Measurements from ENCODE around the gene SLC45A3. TPM values are rescaled to one million over a fixed set of nuclear protein-coding genes. Genes with fewer than 3 reads are reported as not detected.

Gene SLC45A3
- polyA plus RNA-seq, 1 donor (not counting 4 experiments of a cell fraction or from before 2014, with no cell fraction given), result 2.5 TPM

DNA sequence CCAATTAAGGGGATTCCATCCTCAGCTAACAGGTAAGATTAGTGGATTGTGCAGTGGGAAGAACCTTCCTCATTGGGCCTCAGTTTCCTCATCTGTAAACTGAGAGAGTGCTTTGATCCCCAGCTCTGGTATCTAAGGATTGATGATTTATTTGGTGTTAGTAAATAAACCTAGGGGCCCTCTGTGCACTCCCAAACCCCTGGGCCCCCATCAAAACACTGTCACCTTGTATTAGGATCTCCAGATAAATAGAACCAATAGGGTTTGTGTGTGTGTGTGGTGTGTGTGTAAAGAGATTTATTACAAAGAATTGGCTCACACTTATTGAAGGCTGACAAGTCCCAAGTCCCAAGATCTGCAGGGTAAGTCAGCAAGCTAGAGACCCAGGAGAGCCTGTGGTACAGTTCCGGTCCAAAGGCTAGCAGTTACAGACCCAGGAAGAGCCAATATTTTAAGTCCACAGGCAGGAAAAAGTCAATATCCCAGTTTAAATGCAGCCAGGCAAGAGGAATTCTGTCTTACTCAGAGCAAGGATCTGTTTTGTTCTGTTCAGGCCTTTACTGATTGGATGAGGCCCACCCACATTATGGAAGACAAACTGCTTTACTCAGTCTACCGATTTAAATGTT is 37.5 kb downstream of the SLC45A3 start:
- no peak overlapping the region for H3K27ac ChIP-seq (ENCODE audit: control insufficient read depth, insufficient read depth, low read length)
- H3K27me3 ChIP-seq (ENCODE audit: control insufficient read depth, extremely low read depth, insufficient read depth, low read length), result no peaks in the 10 kb centered on the region
- no peak overlapping the region for H3K9ac ChIP-seq (ENCODE audit: control insufficient read depth, extremely low read depth, insufficient read depth, low read length)
- H2AFZ ChIP-seq (ENCODE audit: control insufficient read depth, low read length), result no peak overlapping the region
- H3K4me3 ChIP-seq (ENCODE audit: control insufficient read depth in 2 of 3, extremely low read depth in 1 of 3, insufficient read depth in 2 of 3, low read depth in 1 of 3, low read length in 3 of 3), result no peak overlapping the region
- H3K9me3 ChIP-seq (ENCODE audit: control insufficient read depth, low read depth, low read length), result no peaks in the 10 kb centered on the region
- H4K20me1 ChIP-seq (ENCODE audit: control insufficient read depth, extremely low read depth, insufficient read depth, low read length), result no peaks in the 10 kb centered on the region
- TF ChIP-seq, protein P1, sequence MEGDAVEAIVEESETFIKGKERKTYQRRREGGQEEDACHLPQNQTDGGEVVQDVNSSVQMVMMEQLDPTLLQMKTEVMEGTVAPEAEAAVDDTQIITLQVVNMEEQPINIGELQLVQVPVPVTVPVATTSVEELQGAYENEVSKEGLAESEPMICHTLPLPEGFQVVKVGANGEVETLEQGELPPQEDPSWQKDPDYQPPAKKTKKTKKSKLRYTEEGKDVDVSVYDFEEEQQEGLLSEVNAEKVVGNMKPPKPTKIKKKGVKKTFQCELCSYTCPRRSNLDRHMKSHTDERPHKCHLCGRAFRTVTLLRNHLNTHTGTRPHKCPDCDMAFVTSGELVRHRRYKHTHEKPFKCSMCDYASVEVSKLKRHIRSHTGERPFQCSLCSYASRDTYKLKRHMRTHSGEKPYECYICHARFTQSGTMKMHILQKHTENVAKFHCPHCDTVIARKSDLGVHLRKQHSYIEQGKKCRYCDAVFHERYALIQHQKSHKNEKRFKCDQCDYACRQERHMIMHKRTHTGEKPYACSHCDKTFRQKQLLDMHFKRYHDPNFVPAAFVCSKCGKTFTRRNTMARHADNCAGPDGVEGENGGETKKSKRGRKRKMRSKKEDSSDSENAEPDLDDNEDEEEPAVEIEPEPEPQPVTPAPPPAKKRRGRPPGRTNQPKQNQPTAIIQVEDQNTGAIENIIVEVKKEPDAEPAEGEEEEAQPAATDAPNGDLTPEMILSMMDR (optimal IDR thresholded peaks at IDR 0.05 in 1 of 3, IDR thresholded peaks at IDR 0.05 in 1 of 3, conservative IDR thresholded peaks at IDR 0.05 in 1 of 3; ENCODE audit: extremely low read depth in 1 of 3, insufficient read depth in 2 of 3, low read length in 3 of 3), result no peak
- TF ChIP-seq EZH2 (IDR thresholded peaks at IDR 0.05; ENCODE audit: low read length), result no peak
- DNase-seq (ENCODE audit: low read depth, low spot score) (no peak), FAIRE-seq (no peak)
- no peaks in the 10 kb centered on the region for H3K9me1 ChIP-seq (ENCODE audit: control insufficient read depth, extremely low read depth, insufficient read depth, low read length)
- no peaks in the 10 kb centered on the region for H3K36me3 ChIP-seq (ENCODE audit: control insufficient read depth in 2 of 2, extremely low read depth in 1 of 2, insufficient read depth in 2 of 2, low read length in 2 of 2)
- no peak overlapping the region for H3K4me2 ChIP-seq (ENCODE audit: control insufficient read depth, extremely low read depth, insufficient read depth, low read depth, low read length)
- dilution Hi-C loops (cut with MboI; ENCODE audit: extremely low pct_ligation_motif_present, low sequenced_read_pairs), result no loop called here
- no peaks in the 10 kb centered on the region for H3K4me1 ChIP-seq (ENCODE audit: control insufficient read depth, extremely low read depth, insufficient read depth, low read length)
- H3K79me2 ChIP-seq (ENCODE audit: control insufficient read depth, insufficient read depth, low read length), result no peaks in the 10 kb centered on the region

GRCh38 chr1:205639567-205639966 is 40.7 kb downstream of the SLC45A3 start:
- no peaks in the 10 kb centered on the region for H3K9me1 ChIP-seq (ENCODE audit: control insufficient read depth, extremely low read depth, insufficient read depth, low read length)
- dilution Hi-C loops (cut with MboI; ENCODE audit: extremely low pct_ligation_motif_present, low sequenced_read_pairs), result no loop called here
- FAIRE-seq (no peak), DNase-seq (ENCODE audit: low read depth, low spot score) (no peak)
- H3K27me3 ChIP-seq (ENCODE audit: control insufficient read depth, extremely low read depth, insufficient read depth, low read length), result no peaks in the 10 kb centered on the region
- H3K9me3 ChIP-seq (ENCODE audit: control insufficient read depth, low read depth, low read length), result no peaks in the 10 kb centered on the region
- no peaks in the 10 kb centered on the region for H4K20me1 ChIP-seq (ENCODE audit: control insufficient read depth, extremely low read depth, insufficient read depth, low read length)
- H3K4me1 ChIP-seq (ENCODE audit: control insufficient read depth, extremely low read depth, insufficient read depth, low read length), result peaks cover 18% of the 10 kb centered on the region
- no peak overlapping the region for H3K9ac ChIP-seq (ENCODE audit: control insufficient read depth, extremely low read depth, insufficient read depth, low read length)
- H2AFZ ChIP-seq (ENCODE audit: control insufficient read depth, low read length), result no peak overlapping the region
- no peaks in the 10 kb centered on the region for H3K36me3 ChIP-seq (ENCODE audit: control insufficient read depth in 2 of 2, extremely low read depth in 1 of 2, insufficient read depth in 2 of 2, low read length in 2 of 2)
- no peak overlapping the region for H3K4me2 ChIP-seq (ENCODE audit: control insufficient read depth, extremely low read depth, insufficient read depth, low read depth, low read length)
- no peaks in the 10 kb centered on the region for H3K79me2 ChIP-seq (ENCODE audit: control insufficient read depth, insufficient read depth, low read length)
- no peak overlapping the region for H3K27ac ChIP-seq (ENCODE audit: control insufficient read depth, insufficient read depth, low read length)
- H3K4me3 ChIP-seq (ENCODE audit: control insufficient read depth in 2 of 3, extremely low read depth in 1 of 3, insufficient read depth in 2 of 3, low read depth in 1 of 3, low read length in 3 of 3), result no peak overlapping the region
- TF ChIP-seq EZH2 (IDR thresholded peaks at IDR 0.05; ENCODE audit: low read length), result no peak
- TF ChIP-seq, protein P1 (optimal IDR thresholded peaks at IDR 0.05 in 1 of 3, IDR thresholded peaks at IDR 0.05 in 1 of 3, conservative IDR thresholded peaks at IDR 0.05 in 1 of 3; ENCODE audit: extremely low read depth in 1 of 3, insufficient read depth in 2 of 3, low read length in 3 of 3), result no peak

Measured in keratinocyte (primary cell).